CD4-positive, alpha-beta T cell treated with Interleukin-10 for 1 hour (primary cell): ENCODE measurements around the gene LHX3.

Source experiments
- DNase-seq: peaks from one replicate; pipeline ENCODE4 v3.0.0-alpha.2; 2020

Gene LHX3

DNA sequence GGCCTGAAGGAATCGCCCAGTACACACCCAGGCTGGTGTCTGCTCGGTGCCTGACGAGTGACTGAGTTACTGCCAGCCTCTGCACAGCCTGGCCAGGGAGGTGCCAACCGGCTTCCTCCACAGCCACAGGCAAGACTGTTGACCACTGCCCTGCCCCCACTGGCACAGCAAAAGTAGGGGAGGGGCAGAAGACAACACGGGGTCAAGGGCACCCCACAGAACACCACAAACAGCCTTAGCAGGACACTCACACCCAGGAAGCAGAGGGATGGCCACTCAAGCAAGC, 722 bp upstream of the LHX3 start:
- DNase-seq = no peak

DNA sequence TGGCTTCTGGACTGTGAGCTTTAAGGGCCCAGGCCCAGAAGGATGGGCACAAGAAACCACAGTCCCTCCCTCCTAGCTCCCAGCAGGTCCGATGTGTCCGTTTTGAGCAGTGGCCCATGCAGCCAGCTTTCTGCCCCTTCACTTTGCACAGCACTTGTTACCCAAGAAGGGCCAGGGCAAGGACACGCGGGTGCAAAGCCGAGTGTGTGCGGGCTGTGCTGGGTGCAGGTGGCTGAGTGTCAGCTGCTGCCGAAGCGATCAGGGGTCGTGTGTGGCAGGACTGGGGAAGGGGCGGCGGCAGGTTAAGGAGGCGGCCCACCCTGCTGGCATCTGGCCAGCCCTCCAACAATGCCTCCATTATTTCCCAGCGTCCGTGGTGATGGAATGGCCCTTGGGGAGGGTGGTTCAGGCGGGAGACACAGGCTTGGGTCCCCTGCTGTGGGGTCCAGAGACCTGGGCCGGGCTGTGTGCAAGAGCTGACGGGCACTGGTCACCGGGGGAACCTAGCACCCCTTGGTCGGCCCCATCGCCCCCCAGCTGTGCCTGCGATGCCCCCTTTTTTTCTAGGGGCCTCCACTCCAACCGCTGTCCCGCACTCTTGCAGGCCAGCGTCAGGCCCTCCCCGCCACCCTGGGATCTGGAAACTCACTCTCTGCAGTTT, 653 bp downstream of the LHX3 start:
- DNase-seq = no peak

DNA sequence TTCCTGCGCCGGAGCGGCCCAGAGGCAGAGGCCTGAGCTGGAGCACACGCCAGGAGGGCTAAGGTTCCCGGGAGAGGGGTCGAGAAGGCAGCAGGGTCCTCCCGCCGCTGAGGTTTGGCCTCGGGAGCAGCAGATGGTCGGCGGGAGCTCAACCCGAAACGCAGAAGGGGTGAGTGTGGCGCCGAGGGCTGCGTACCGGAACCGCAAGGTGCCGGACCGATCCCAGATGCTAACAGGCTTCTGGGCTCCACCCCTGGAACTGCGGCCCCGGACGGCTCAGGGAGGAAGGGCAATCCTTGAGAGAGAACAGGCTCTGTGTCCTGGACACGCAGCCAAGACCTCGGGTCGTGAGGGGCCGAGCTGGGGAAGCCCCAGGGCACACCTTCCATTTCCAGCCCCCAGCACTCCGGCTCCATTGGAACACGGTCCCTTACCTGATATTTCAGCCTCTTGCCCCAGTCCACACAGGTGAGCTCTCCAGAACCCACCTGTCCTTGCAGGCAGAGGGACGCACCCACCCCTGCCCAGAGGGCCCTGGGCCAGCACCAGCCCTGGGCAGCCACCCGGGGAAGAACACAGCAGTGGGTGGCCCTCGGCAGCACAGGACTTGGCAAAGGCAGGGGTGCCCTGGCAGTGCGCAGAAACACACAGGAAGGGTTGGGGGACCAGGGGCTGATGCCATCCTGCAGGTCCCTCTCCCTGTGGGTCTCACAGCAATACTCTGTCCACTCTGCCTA, 1.4 kb downstream of the LHX3 start:
- DNase-seq = no peak

DNA sequence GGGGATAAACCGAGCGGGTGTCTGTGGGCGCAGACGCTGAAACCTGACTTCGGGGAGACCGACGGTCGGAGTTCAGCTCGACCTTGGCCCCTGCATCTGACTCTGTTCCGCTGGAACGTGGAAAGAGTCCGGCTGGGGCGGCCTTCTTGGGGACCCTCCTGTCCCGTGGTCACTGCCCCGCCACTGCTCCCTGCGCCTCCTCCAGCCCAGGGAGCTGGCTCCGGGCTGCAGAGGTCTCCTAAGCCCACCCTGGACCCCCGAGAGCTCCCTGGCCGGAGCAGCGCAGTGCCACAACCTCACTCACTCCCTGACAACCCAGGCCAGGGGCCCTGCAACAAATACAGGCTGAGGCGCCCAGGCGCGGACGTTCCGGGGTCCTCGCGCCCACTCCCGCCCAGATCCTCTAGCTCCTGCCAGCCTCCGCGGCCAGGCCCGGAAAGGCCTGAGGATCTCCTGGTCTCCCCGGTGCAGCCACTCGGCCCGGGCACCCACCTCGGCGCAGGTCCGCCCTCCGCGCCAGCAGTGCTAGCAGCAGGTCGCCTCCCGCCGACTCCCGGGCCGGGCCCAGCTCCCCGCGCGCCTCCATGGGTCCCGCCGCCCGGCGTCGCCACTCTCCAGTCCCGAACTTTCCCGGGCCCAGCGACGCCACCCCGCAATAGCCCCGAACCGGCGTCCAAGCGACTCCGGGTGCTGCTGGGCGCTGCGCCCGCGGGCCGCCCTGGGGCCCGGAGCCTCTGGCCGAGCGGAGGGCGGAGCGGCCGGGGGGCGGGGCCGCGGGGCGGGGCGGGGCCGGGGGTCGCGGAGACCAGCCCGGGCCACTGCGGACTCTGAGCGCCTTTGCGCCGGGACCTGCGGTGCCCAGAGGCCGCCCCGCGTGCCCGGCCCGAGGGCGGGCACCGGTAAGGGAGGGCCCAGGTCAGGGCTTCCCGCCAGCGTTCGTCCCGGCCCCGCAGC, 2.2 kb downstream of the LHX3 start:
- DNase-seq = no peak

DNA sequence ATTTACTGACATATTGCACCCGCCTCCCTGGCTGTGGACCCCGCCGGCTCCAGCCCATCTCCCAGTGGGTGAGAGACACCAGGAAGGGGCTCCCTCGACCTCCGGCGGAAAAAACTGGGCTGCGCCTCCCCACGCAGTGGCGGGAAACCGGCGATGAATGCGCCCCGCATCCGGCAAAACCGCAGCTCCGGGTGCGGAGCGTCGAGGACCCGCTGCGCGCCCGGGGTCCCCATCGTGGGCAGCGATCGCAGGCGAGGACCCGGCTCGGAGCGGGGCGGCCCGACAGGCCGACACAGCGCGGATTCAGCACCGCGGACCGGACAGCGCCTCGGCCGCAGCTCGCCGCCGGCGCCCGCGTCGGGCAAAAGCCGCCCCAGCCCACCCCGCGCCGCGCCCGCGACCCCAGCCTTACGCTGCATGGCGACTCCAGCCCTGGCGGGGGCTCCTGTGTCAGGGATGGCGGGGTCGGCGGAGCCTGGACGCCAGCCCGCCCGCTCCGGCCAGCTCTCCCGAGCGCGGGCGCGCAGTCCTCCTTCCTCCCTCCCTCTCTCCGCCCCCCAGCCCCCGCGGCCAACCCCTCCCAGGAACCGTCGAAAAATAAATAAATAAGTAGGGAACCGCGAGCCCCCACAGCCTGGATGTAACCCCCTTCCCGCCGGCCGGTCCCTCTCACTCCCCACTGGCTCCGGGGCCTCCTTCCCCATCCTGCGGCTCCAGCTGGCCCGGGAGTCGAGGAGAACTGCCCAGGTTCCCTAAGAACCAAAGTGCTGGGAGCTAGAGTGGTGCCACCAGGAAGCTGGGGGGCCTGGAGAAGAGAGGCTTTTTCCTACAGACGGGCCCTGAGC, 3.1 kb downstream of the LHX3 start:
- no peak for DNase-seq

DNA sequence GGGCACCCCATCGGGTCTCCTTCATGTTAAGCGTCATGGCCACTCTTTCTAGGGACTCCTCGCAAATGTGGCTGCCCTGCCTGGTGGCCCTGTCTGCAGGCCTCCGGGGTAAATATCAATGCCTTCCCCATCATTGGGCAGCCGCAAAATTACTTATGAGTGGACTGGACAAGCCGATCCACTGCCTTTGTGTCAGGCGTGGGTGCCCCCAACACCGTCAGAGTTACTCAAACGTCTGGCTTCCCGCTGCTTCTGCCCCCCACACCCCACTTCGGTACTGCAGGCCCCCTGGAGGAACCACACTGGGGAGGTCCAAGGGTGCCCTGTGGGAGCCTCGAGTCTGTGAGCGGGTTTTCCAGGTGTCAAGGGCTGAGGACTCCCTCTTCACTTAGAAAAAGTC, 3.8 kb downstream of the LHX3 start:
- DNase-seq = no peak

DNA sequence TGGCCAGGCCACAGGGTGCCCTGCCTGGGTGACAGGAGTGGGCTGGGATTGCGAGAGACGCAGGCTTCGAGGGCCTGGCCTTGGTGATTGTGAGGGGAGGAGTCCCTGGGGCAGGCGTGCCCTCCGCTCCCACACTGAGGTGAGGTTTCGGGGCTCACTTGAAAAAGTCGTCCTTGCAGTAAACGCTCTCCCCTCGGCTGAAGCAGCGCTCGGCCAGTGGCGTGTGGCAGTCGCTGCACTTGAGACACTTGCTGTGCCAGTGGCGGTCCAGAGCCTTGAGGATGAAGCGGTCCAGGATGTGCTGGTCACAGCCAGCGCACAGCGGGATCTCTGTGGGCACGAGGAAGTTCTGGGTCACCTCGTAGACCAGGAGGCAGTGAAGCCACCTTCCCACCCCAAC, 4.5 kb downstream of the LHX3 start:
- DNase-seq = no peak

DNA sequence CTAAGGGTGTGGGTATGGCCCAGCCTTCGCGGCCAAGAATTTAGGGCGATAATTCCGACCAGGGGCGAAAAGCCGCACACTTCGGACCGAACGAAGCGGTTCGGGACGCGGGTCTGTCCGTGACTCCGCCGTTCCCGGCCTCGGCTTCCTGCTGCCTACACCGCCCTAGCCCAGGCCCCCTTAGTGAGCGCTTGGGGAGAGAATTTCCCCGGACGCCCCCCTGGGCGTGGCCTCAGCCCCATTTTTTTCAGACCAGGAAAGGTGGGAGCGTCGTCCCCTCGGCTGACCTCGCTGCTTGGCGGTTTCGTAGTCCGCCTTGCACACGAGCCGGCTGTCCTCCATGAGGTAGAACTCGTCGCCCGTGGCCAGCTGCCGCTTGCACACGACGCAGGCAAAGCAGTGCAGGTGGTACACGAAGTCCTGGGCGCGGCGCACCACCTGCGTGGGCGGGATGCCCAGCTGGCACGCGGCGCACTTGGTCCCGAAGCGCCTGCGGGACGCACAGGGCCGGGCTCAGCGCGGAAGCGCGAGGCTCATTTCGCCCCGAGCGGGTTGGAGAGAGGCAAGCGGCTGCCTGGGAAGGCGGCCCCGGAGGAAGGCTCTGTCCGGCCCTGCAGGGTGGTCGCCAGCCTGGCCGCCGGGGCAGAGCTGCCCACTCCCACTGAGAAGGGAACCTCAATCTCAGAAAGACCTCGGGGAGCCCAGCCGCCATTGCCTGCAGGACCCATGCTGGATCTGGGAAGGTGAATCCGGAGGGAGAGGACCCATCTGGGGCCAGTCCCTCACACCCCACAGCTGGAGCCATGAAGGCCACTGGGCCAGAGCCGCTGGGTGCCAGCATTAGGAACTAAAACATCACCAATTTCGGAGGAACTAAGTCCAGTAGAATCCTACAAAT, 5.3 kb downstream of the LHX3 start:
- no peak for DNase-seq

DNA sequence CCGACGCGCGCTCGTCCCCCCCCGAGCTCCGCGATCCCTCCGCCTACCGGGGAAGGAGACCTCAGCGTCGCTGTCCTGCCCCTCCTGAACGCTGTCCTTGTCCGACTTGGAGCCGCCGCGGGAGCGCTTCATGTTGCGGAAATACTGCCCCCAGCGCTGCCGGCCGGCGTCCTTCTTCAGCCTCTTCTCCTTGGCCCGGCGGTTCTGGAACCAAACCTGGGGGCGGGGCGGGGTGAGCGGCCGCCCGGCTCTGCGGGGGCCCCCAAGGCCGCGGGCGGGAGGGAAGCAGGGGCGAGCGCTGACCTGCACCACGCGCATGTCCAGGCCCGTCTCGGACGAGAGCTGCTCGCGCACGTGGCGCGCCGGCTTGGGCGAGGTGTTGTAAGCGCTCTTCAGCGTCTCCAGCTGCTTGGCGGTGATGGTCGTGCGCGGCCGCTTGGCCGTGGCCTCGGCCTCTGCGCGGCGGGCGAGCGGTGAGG, 6.3 kb downstream of the LHX3 start:
- DNase-seq = no peak

DNA sequence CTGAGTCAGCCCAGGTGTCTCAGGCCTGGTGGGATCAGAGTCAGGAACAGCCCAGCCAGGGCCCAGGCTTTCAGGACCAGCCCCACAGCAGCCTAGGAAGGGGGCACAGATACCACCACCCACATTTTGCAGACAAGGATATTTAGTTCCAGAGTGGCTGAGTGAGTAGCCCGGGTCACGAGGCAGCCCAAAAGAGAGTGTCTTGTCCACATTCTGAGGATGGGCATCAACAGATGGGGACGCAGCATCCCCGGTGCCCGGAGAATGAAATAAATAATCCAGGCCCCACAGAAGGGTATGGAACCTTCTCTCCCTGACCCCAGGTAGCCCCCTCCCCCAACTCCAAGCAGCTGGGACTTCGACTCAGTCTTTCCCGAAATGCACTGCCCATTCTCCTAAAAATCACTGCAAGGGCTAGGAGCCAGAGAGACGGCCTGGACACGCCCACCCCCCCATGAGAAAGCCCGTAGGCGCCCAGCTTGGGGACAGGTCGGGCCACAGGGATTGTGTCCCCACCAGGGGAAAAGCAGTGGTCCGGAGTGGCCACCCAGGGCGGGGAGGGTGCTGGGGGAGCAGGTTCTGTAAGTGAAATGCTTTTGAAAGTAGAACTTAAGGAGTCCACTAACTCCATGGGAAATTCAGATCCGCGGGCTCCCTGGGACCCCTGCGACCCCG, 6.9 kb downstream of the LHX3 start:
- DNase-seq = no peak

DNA sequence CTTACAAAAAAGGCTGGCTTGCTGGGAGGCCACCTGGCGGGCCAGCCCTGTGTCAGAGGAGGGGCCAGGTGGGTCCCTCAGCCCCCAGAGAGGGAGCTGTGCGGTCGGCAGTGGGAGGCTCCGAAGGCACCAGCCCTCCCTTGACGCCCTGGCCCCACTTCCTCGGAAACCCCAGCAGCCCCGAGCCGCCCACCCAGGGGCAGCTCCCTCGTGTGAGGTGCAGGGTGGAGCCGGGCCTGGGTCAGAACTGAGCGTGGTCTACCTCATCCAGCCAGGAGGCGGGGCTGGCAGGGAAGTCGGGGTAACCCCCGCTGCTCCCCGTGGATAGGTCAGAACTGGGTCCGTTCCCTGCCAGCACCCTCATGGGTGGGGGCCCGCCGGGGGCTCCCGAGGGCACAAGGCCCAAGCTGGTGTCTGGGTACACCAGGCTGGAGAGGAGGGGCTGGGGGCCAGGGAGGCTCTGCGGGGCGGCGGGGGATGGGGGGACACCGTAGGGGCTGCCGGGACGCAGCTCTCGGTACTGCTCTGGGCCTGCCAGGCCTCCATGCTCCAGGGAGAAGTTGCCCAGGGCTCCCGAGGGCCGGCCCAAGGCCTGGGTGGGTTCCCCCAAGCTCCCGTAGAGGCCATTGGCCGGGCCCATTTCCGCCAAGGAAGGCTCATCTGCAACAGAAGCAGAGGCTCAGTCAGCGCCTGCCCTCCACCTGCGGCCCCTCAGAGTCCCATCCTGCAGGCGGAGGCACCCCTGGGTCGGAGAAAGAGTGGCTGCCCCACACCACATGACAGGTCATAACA, 7.6 kb downstream of the LHX3 start:
- DNase-seq = no peak

DNA sequence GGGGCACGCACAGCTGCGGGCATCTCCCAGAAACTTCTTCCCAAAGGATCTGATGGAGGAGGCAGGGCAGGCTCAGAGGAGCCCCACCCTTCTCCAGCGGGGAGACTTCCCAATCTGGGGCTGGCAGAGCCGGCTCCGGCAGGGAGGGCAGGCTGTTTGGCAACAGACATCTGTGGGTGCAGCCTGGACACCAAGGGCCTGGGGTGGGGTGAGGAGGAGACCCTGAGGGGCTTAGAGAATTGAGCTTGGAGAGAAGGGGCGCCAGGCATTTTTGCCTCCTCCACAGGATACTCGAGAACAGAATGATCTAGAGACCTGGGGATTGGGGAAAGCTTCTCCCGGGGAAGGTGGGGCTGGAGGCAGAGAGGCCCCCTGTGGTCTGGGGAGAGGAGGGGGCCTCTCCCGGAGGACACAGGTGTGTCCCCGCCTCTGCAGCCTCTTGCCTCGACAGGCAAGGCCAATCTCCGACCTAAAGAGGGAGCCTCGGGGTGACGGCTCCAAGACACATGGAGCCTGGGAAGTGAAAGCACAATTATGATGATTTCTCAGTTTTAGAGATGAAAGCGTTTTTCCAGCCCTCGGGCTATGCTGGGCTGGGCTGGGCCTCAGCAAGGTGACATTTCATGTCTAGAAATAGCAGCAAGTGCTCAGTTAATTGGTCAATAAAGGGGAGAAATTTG, 8.4 kb downstream of the LHX3 start:
- DNase-seq = no peak

DNA sequence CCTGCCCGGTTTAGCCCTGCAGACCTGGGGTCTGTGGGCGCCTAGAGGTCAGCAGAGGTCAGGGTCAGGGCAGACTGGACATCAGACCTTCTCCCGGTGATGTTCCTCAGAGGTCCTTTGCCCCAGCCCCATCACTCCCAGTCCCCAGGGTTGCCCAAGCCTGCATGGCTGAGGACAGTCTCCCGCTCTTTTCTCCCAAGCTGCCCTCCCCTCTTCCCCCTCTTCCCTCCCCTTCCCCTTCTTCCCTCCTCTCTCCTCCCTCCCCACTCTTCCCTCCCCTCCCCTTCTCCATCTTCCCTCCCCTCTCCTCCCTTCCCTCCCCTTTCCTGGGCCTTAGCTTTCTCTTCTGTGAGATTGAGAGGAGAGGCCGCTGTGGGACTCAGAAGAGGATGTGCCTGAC, 10.4 kb downstream of the LHX3 start:
- no peak for DNase-seq

DNA sequence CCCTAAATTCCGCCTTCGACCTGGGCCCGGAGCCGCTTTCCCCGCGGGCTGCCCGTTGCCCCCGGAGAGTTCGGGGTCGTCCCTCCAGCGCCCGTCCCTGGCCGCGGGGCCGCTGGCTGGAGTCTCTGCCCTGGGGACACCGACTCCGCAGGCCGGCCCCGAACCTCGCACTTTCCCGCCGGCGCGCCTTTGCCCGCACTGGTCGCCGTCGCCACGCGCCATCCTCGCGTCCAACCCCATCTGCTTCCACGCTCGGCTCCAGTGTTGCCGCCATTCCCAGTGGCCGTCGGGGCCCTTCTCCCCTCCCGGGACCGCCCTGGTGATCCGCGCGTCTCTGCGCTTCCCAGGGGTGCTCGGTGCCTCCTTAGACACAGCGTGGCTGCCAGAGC, 11.0 kb downstream of the LHX3 start:
- DNase-seq = no peak

DNA sequence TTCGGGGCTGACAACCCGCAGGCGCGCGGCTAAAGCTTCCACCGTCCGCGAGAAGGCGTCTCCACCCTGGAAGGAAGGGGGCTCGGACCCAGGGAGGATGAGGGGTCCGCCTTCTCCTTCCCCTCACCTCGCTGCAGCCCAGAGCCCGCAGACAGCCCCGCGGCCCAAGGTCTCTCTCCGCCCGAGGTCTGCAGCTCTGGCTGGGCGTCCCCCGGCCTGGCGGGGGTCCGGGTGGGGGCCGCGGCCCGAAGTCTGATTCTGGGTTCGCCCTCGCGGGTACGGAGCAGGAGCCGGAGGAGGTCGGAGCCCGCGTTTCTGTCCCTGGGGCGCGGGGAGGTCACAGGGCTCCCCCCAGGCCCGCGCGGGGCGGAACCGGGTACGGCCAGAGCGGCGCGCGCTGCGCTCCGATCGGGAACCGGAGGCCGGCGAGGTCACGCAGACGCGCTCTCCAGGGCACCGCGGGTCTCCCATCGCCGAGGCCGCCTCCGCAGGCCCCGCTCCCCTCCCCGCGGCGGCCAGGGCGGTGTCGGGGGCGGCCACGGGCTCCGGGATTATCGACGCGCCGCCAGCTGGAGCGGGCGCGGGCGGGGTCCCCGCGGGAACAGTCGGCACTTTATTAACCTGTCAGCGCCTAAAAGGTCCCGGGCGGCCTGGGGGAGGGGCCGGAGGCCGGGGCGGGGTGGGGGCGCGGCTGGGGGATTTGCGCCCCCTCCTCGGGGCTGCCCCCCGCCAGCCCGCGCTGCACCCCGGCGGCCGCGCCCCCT, 11.6 kb downstream of the LHX3 start:
- DNase-seq = no peak

DNA sequence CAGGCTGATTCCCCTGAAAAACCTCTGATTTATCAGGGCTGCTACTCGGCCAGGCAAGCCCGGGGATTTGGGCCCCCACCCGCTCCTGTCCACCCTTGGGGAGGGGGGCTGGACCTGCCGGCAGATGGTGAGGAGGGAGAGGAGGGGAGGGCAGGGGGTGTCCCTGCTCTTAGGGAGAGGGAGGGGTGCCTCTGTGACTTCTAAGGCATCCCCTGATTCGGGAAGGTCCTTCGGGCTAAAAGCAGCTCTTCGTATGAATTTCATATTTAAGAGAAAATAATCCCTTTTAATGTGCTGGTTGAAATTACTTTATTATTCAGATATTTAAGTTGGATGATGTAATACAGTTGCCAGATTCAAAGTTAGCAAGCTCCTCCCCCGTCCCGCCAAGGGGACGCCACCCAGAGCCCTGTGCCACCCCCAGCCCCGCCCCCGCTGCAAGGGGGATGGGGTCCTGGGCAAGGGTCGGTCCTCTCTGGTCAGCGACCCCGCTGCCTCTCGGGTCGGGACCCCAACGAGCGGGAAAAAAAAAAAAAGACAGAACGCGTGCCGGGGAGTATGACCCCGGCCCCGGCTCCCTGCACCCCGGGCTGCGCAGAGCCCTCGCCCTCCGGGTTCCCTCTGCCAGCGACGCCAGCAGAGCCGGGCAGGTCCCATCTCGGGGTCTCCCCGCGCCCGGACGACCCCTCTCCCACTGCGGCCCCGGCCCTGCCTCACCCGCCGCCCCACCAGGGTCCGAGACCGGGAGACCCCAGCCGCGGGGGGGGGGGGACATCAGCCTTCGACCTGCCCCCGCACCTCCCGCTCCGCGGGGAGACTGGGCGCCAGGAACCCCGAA, 12.4 kb downstream of the LHX3 start:
- no peak for DNase-seq

DNA sequence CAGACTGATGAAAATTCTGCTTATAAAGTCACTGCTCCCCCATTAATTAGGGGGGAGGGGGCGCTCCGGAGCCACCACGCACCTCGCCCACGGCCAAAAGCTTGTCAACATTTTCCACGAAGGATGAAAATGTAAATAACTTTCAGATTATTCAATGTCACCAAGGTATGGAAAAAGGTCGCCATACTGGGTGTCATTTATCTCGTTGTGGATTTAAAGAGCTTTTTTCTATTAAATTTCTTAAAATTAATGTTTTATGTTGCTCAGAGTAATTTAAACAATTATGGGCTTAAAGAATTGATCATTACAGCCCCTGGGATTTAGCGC, 13.0 kb downstream of the LHX3 start:
- DNase-seq = no peak
